Stimulated activated CD8-positive, alpha-beta memory T cell treated with anti-CD3 and anti-CD28 coated beads, Interleukin-12 subunit alpha, Interleukin-12 subunit beta, amount 100 ng/mL, for 1 hour (primary cell): ENCODE measurements around the gene CCL4L2.
"Not testable (repeated sequence)": the region's sequence is repeated elsewhere in the genome, so short reads cannot be mapped to it uniquely, and the experiment has no call there.

Experiments used
- DNase-seq: peaks from one replicate; pipeline ENCODE4 v3.0.0-alpha.2; 2020; ENCODE audit warnings: low read depth

Gene CCL4L2

GRCh38 chr17:36195434-36196130 lies 15.3 kb upstream of the CCL4L2 start:
- no peak for DNase-seq

- no peak for DNase-seq
These were observed 14.8 kb upstream of the CCL4L2 start for GRCh38 chr17:36196131-36196486.

GRCh38 chr17:36197387-36197703 lies 13.5 kb upstream of the CCL4L2 start:
- no peak for DNase-seq

GRCh38 chr17:36198831-36199465 lies 11.9 kb upstream of the CCL4L2 start:
- no peak for DNase-seq

- DNase-seq = not testable (repeated sequence)
These were observed 9.8 kb upstream of the CCL4L2 start for GRCh38 chr17:36201102-36201501.

GRCh38 chr17:36201506-36201905 lies 9.4 kb upstream of the CCL4L2 start:
- not testable (repeated sequence) for DNase-seq

GRCh38 chr17:36203335-36203734 lies 7.5 kb upstream of the CCL4L2 start:
- no peak for DNase-seq

GRCh38 chr17:36204724-36205500 lies 6.0 kb upstream of the CCL4L2 start:
- no peak for DNase-seq

- no peak for DNase-seq
These were observed 5.0 kb upstream of the CCL4L2 start for GRCh38 chr17:36205637-36206485.

GRCh38 chr17:36206486-36206821 lies 4.4 kb upstream of the CCL4L2 start:
- not testable (repeated sequence) for DNase-seq

- DNase-seq = not testable (repeated sequence)
These were observed 3.5 kb upstream of the CCL4L2 start for GRCh38 chr17:36207383-36207782.

GRCh38 chr17:36209575-36209974 lies 1.3 kb upstream of the CCL4L2 start:
- no peak for DNase-seq

- DNase-seq = not testable (repeated sequence)
These were observed 815 bp downstream of the CCL4L2 start for GRCh38 chr17:36211484-36212271.

- DNase-seq = no peak
These were observed 1.4 kb downstream of the CCL4L2 start for GRCh38 chr17:36212272-36212605.

- no peak for DNase-seq
These were observed 2.1 kb downstream of the CCL4L2 start for GRCh38 chr17:36212966-36213365.

GRCh38 chr17:36213695-36214094 lies 2.8 kb downstream of the CCL4L2 start:
- no peak for DNase-seq

- no peak for DNase-seq
These were observed 4.1 kb downstream of the CCL4L2 start for GRCh38 chr17:36214918-36215317.

GRCh38 chr17:36215406-36216308 lies 4.8 kb downstream of the CCL4L2 start:
- not testable (repeated sequence) for DNase-seq

GRCh38 chr17:36219556-36219955 lies 8.7 kb downstream of the CCL4L2 start:
- DNase-seq = not testable (repeated sequence)

- DNase-seq = not testable (repeated sequence)
These were observed 10.1 kb downstream of the CCL4L2 start for GRCh38 chr17:36220737-36221580.
